ENCODE results near the gene DTHD1. TPM values are rescaled to one million over a fixed set of nuclear protein-coding genes. Genes with fewer than 3 reads are reported as not detected.

DTHD1 gene
- total and polyA plus RNA-seq, 2 donors (not counting 1 experiment from before 2014, with no cell fraction given): not detected

DNA sequence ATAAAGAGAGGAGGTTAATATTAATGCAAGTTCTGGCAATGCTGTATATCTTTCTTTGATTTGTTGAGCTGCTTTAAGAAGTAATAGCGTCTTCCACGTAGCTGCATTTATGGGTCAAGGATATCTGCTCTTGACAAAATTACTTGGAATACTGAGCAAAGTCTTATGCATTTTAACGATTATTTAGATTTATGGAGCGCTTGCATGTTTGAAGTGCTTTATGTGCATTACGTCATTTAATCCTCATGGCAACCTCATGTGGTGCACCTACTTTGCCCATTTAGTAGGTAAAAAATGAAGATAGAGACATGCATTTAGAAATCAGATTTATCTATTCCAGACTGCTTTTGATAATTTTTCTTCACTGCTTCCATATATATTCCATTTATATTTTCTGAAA lies 46.0 kb downstream of the DTHD1 start:
- Histone ChIP-seq H3K27me3 (ENCODE audit: control insufficient read depth, insufficient read depth, low read length) (no peaks in the 10 kb centered on the region), H3K4me1 (ENCODE audit: control insufficient read depth, extremely low read depth, insufficient read depth, low read length) (no peaks in the 10 kb centered on the region), H3K9ac (ENCODE audit: insufficient read depth, low read length) (no peak overlapping the region), H3K27ac (ENCODE audit: insufficient read depth, low read length) (no peak overlapping the region), H2AFZ (ENCODE audit: low read length) (no peak overlapping the region), H3K79me2 (ENCODE audit: control insufficient read depth, insufficient read depth, low read length) (no peaks in the 10 kb centered on the region), H4K20me1 (ENCODE audit: control insufficient read depth, extremely low read depth, insufficient read depth, low read length) (no peaks in the 10 kb centered on the region), H3K36me3 (ENCODE audit: control insufficient read depth, insufficient read depth, low read length) (no peaks in the 10 kb centered on the region), H3K4me3 (replicated peaks in 1 of 4; ENCODE audit: control extremely low read depth in 1 of 4, insufficient read depth in 1 of 4, low read depth in 3 of 4, low read length in 4 of 4) (no peak overlapping the region), H3K9me3 (ENCODE audit: control insufficient read depth, insufficient read depth, low read depth, low read length) (no peaks in the 10 kb centered on the region), H3K4me2 (ENCODE audit: extremely low read depth, insufficient read depth, low read length) (no peak overlapping the region)
- DNase-seq (ENCODE audit: low read depth in 2 of 2): no peak
- TF ChIP-seq EZH2 (IDR thresholded peaks at IDR 0.05; ENCODE audit: low read length, missing control alignments): no peak
- TF ChIP-seq, protein P1, sequence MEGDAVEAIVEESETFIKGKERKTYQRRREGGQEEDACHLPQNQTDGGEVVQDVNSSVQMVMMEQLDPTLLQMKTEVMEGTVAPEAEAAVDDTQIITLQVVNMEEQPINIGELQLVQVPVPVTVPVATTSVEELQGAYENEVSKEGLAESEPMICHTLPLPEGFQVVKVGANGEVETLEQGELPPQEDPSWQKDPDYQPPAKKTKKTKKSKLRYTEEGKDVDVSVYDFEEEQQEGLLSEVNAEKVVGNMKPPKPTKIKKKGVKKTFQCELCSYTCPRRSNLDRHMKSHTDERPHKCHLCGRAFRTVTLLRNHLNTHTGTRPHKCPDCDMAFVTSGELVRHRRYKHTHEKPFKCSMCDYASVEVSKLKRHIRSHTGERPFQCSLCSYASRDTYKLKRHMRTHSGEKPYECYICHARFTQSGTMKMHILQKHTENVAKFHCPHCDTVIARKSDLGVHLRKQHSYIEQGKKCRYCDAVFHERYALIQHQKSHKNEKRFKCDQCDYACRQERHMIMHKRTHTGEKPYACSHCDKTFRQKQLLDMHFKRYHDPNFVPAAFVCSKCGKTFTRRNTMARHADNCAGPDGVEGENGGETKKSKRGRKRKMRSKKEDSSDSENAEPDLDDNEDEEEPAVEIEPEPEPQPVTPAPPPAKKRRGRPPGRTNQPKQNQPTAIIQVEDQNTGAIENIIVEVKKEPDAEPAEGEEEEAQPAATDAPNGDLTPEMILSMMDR (conservative IDR thresholded peaks at IDR 0.05 in 1 of 2, IDR thresholded peaks at IDR 0.05 in 1 of 2; ENCODE audit: low read depth in 1 of 2, low read length in 2 of 2): no peak

DNA sequence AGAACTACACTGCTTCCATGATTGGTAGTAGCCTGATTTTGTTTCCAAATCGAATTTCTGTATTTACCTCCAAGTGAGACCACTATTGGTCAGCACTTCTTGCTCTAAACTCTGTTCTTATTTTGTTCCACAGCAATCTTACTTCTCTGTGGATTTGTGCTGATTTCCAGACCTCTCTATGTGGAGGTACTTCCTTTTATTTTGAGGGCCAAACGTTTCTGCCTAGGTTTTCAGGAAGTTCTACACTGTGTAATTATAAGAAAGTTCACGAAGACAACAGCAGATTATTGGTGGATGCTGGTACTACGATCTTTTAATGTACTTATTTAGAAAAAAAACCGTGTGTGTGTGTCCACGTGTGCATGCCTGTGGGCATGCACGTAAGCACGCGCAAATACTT lies 46.7 kb downstream of the DTHD1 start:
- H2AFZ ChIP-seq (ENCODE audit: low read length): no peak overlapping the region
- no peaks in the 10 kb centered on the region for H3K36me3 ChIP-seq (ENCODE audit: control insufficient read depth, insufficient read depth, low read length)
- H3K4me2 ChIP-seq (ENCODE audit: extremely low read depth, insufficient read depth, low read length): no peak overlapping the region
- H4K20me1 ChIP-seq (ENCODE audit: control insufficient read depth, extremely low read depth, insufficient read depth, low read length): no peaks in the 10 kb centered on the region
- no peak overlapping the region for H3K27ac ChIP-seq (ENCODE audit: insufficient read depth, low read length)
- no peak overlapping the region for H3K9ac ChIP-seq (ENCODE audit: insufficient read depth, low read length)
- H3K79me2 ChIP-seq (ENCODE audit: control insufficient read depth, insufficient read depth, low read length): no peaks in the 10 kb centered on the region
- H3K4me3 ChIP-seq (replicated peaks in 1 of 4; ENCODE audit: control extremely low read depth in 1 of 4, insufficient read depth in 1 of 4, low read depth in 3 of 4, low read length in 4 of 4): no peak overlapping the region
- H3K4me1 ChIP-seq (ENCODE audit: control insufficient read depth, extremely low read depth, insufficient read depth, low read length): no peaks in the 10 kb centered on the region
- no peak for TF ChIP-seq EZH2 (IDR thresholded peaks at IDR 0.05; ENCODE audit: low read length, missing control alignments)
- TF ChIP-seq, protein P1 (conservative IDR thresholded peaks at IDR 0.05 in 1 of 2, IDR thresholded peaks at IDR 0.05 in 1 of 2; ENCODE audit: low read depth in 1 of 2, low read length in 2 of 2): no peak
- DNase-seq (ENCODE audit: low read depth in 2 of 2): no peak
- no peaks in the 10 kb centered on the region for H3K27me3 ChIP-seq (ENCODE audit: control insufficient read depth, insufficient read depth, low read length)
- H3K9me3 ChIP-seq (ENCODE audit: control insufficient read depth, insufficient read depth, low read depth, low read length): no peaks in the 10 kb centered on the region

DNA sequence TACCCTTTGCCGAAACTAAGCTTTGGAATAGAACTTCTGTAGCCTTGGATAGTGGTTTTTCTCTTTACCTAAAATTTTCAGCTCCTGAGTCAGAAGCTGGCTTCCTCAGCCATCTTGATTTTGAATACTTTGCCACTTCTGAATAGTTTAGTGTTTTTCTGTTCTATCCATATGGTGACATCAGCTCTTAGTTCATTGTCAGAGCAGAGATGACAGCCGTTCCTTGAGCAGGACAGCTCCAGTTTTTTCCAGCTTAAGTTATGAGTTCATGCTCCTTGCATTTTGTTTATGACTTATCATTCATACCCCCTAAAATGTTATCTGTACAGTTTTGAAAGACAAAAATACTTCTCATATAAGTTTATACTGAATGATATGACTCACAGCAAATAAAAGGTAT lies 47.8 kb downstream of the DTHD1 start:
- no peak for DNase-seq (ENCODE audit: low read depth in 2 of 2)
- no peaks in the 10 kb centered on the region for H3K4me1 ChIP-seq (ENCODE audit: control insufficient read depth, extremely low read depth, insufficient read depth, low read length)
- H3K27ac ChIP-seq (ENCODE audit: insufficient read depth, low read length): no peak overlapping the region
- no peak overlapping the region for H3K4me3 ChIP-seq (replicated peaks in 1 of 4; ENCODE audit: control extremely low read depth in 1 of 4, insufficient read depth in 1 of 4, low read depth in 3 of 4, low read length in 4 of 4)
- H3K9ac ChIP-seq (ENCODE audit: insufficient read depth, low read length): no peak overlapping the region
- no peaks in the 10 kb centered on the region for H3K79me2 ChIP-seq (ENCODE audit: control insufficient read depth, insufficient read depth, low read length)
- no peaks in the 10 kb centered on the region for H3K27me3 ChIP-seq (ENCODE audit: control insufficient read depth, insufficient read depth, low read length)
- H2AFZ ChIP-seq (ENCODE audit: low read length): no peak overlapping the region
- H3K9me3 ChIP-seq (ENCODE audit: control insufficient read depth, insufficient read depth, low read depth, low read length): no peaks in the 10 kb centered on the region
- H4K20me1 ChIP-seq (ENCODE audit: control insufficient read depth, extremely low read depth, insufficient read depth, low read length): no peaks in the 10 kb centered on the region
- no peaks in the 10 kb centered on the region for H3K36me3 ChIP-seq (ENCODE audit: control insufficient read depth, insufficient read depth, low read length)
- TF ChIP-seq, protein P1 (conservative IDR thresholded peaks at IDR 0.05 in 1 of 2, IDR thresholded peaks at IDR 0.05 in 1 of 2; ENCODE audit: low read depth in 1 of 2, low read length in 2 of 2): no peak
- no peak for TF ChIP-seq EZH2 (IDR thresholded peaks at IDR 0.05; ENCODE audit: low read length, missing control alignments)
- H3K4me2 ChIP-seq (ENCODE audit: extremely low read depth, insufficient read depth, low read length): no peak overlapping the region

Data from fibroblast of lung (primary cell).